Mesothelial cell of epicardium (in vitro differentiated cells): ENCODE results near the gene FTO. TPM values are rescaled to one million over a fixed set of nuclear protein-coding genes. Genes with fewer than 3 reads are reported as not detected.

Experiments used
- DNase-seq, 2 experiments: peaks; one replicate each; pipeline ENCODE4 v3.0.0; 2021; ENCODE audit warnings: low spot score in 2 of 2; ENCODE audit not compliant: unreplicated experiment in 2 of 2
- H3K27ac Mint-ChIP-seq: 2 replicates; pipeline ENCODE4 v1.8.0; 2021; ENCODE audit warnings: mixed read lengths
- H3K27me3 Mint-ChIP-seq: 2 replicates; pipeline ENCODE4 v1.8.0; 2021; ENCODE audit warnings: low read depth, mixed read lengths
- H3K36me3 Mint-ChIP-seq: 2 replicates; pipeline ENCODE4 v1.8.0; 2021; ENCODE audit warnings: mixed read lengths
- H3K4me1 Mint-ChIP-seq: 2 replicates; pipeline ENCODE4 v1.8.0; 2021; ENCODE audit warnings: mixed read lengths
- H3K4me3 Mint-ChIP-seq: 2 replicates; pipeline ENCODE4 v1.8.0; 2021; ENCODE audit warnings: mild to moderate bottlenecking, moderate library complexity, mixed read lengths
- H3K9me3 Mint-ChIP-seq: 2 replicates; pipeline ENCODE4 v1.8.0; 2021; ENCODE audit warnings: mixed read lengths
- total RNA-seq: library from RNA; stranded (reverse); gene quantifications from 3 replicates; pipeline ENCODE4 v1.2.1, GENCODE V29; 2021
- TF ChIP-seq, protein P1 (sequence below): fragments of 200-600 bp; sonication (generic); IDR thresholded peaks from one replicate; pipeline ENCODE4 v1.5.0; 2021; ENCODE audit warnings: antibody characterized with exemption; ENCODE audit not compliant: unreplicated experiment

The FTO gene
- total RNA-seq, 1 donor from 2014 or later, result 103 TPM

DNA sequence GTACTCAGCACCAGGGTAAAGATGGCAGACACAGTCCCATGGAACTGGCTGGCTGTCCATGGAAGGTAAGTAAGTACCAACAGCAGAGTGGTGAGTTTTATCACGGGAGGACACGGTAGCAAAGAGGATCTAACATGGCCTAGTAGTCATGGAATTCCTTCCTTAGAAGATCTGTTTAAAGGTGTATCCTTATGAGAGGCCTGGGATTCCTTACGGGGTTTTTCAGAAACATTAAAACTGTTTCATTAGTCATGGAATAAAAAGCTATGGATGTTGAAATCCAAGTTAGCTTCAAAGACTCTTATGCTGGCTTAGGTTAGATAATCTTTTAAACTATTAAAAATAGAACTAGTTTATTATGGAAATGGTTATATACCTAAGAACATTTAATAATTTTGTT is 7.4 kb downstream of the FTO start:
- no peak overlapping the region for H3K27ac Mint-ChIP-seq
- H3K4me3 Mint-ChIP-seq, result no peak overlapping the region
- peaks cover 10% of the 10 kb centered on the region for H3K36me3 Mint-ChIP-seq
- H3K4me1 Mint-ChIP-seq, result peaks cover 2% of the 10 kb centered on the region
- DNase-seq, result no peak
- H3K9me3 Mint-ChIP-seq, result peaks cover 10% of the 10 kb centered on the region
- no peaks in the 10 kb centered on the region for H3K27me3 Mint-ChIP-seq
- TF ChIP-seq, protein P1, sequence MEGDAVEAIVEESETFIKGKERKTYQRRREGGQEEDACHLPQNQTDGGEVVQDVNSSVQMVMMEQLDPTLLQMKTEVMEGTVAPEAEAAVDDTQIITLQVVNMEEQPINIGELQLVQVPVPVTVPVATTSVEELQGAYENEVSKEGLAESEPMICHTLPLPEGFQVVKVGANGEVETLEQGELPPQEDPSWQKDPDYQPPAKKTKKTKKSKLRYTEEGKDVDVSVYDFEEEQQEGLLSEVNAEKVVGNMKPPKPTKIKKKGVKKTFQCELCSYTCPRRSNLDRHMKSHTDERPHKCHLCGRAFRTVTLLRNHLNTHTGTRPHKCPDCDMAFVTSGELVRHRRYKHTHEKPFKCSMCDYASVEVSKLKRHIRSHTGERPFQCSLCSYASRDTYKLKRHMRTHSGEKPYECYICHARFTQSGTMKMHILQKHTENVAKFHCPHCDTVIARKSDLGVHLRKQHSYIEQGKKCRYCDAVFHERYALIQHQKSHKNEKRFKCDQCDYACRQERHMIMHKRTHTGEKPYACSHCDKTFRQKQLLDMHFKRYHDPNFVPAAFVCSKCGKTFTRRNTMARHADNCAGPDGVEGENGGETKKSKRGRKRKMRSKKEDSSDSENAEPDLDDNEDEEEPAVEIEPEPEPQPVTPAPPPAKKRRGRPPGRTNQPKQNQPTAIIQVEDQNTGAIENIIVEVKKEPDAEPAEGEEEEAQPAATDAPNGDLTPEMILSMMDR, result no peak

DNA sequence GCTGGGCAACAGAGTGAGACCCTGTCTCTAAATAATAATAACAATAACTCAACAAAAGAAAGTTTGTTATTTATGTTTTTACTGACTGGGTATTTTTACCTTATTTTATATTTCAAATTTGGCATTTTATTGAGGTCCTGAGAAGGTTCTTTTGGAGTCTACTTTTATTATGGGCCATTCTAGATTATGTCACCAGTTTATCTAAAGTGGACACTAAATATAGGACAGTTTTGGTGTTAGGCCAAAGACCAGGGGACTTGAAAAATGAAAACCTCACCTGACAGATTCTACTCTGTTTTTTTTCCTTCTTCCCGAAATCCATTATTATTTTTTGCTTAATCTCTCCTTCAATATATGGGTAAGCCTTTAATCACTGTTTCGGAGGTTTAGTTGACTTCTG is 8.1 kb downstream of the FTO start:
- Mint-ChIP-seq H3K36me3 (peaks cover 8% of the 10 kb centered on the region), H3K4me3 (no peak overlapping the region), H3K27me3 (no peaks in the 10 kb centered on the region), H3K9me3 (peaks cover 7% of the 10 kb centered on the region), H3K4me1 (peaks cover 2% of the 10 kb centered on the region), H3K27ac (no peak overlapping the region)
- no peak for DNase-seq
- TF ChIP-seq, protein P1, result no peak

DNA sequence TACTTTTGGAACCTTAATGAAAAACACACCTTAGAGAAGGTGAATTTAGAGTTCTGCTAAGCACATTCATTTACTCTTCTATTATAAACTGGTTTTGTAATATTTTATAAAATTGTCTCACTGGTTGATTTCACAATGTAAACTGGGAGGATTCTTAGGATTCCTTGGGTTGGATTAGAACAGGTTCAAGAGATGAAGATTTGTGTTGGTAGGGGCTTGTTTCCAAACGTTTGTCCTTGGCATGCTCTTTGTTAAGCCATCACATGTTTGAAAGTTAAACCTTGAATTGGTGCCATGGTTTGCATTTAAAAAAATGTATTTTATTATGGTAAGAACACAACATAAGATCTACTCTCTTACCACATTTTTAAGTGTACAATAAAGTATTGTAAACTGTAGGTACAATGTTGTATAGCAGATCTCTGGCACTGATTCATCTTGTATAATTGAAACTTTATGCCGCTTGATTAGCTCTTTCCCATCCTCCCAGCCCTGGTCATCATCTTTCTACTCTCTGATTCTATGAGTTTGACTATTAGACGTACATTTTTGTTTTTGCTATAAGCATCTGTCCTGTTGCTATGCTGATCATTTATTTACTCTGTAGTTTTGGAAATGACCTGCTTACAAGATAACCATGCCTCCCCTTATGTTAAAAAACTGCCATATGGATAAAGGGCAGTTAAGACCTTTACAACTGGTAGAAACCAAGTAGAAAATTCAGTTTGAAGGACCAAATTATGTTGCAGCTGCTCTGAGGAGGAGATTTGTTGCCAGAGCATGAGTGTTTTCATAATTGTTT is 9.6 kb downstream of the FTO start:
- no peaks in the 10 kb centered on the region for H3K27me3 Mint-ChIP-seq
- no peak overlapping the region for H3K4me3 Mint-ChIP-seq
- H3K27ac Mint-ChIP-seq, result no peak overlapping the region
- no peaks in the 10 kb centered on the region for H3K9me3 Mint-ChIP-seq
- no peaks in the 10 kb centered on the region for H3K36me3 Mint-ChIP-seq
- peaks cover 5% of the 10 kb centered on the region for H3K4me1 Mint-ChIP-seq
- TF ChIP-seq, protein P1, result no peak
- no peak for DNase-seq

DNA sequence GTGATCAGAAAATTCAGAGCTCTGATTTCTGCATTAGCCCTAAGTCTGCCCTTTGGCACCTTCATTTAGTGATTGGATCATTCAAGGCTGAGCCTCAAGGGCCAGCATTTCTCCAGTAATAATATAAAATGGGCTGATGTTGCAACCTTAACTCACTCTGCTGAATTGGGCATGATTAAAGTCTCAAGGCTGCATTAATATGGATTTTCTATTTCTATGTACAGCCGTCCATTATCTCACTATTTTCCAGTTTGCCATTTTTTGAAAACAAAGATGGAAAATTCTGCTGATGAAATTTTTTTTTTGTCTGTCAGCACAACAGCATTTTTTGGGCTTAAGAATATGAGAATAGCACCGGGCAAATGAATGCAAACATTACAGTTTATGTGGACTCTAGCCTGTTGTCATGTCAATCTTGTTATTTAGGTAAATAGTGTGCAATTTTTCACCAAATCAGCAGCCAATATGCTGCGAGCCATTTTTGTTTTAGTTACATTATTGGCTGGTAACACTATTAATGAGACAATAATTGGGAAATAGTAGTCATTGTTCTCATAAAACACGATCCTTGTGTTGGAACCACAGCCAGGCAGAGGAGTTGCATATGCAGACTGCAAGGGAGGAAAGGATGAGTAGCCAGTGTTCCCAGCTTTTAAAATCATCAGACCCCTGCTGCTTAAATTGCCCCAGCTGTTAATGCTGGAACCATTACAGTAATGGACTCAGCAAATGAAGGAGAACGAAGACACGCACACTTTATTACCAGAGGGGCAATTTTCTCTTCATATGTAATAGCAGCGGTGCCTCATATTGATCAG is 10.5 kb downstream of the FTO start:
- H3K36me3 Mint-ChIP-seq, result no peaks in the 10 kb centered on the region
- H3K4me1 Mint-ChIP-seq, result peaks cover 5% of the 10 kb centered on the region
- DNase-seq, result no peak
- TF ChIP-seq, protein P1, result no peak
- no peak overlapping the region for H3K27ac Mint-ChIP-seq
- no peak overlapping the region for H3K4me3 Mint-ChIP-seq
- H3K27me3 Mint-ChIP-seq, result no peaks in the 10 kb centered on the region
- no peaks in the 10 kb centered on the region for H3K9me3 Mint-ChIP-seq

DNA sequence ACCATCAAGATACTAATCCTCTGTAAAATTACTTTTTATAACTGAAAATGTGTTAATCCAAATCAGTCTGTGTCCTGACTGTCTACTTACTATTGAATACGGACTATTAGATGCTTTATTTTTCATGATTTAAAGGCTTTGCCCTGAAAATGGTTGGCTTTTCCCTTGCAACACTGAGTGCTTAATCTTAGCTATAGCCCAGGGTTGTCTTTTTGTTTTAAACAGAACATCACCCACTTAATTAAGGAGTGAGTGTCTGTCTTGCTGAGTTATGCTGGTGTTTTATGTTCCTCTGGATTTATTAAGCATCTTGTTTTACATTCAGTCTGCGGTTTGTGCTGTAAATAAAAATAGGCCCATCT is 11.0 kb downstream of the FTO start:
- no peak for DNase-seq
- H3K4me1 Mint-ChIP-seq, result peaks cover 5% of the 10 kb centered on the region
- no peaks in the 10 kb centered on the region for H3K27me3 Mint-ChIP-seq
- H3K36me3 Mint-ChIP-seq, result no peaks in the 10 kb centered on the region
- H3K4me3 Mint-ChIP-seq, result no peak overlapping the region
- TF ChIP-seq, protein P1, result no peak
- H3K27ac Mint-ChIP-seq, result no peak overlapping the region
- no peaks in the 10 kb centered on the region for H3K9me3 Mint-ChIP-seq
